Right lobe of liver (tissue), 6 donors: ENCODE results near the gene RHEB. TPM values are rescaled to one million over a fixed set of nuclear protein-coding genes. Genes with fewer than 3 reads are reported as not detected.
A peak's percentile ranks its signal among the peaks of the same experiment; 100 is the strongest.

Experiments used
- ATAC-seq, 4 donors: fragments of 200-7000 bp; cut with Tn5 transposase; one replicate each; pipeline ENCODE4 v1.9.1; 2020; ENCODE audit warnings: mild to moderate bottlenecking in 4 of 4, moderate library complexity in 4 of 4
- DNase-seq, 3 donors: peaks; one replicate each; pipeline ENCODE4 v3.0.0-alpha.2; 2020
- H3K27ac ChIP-seq, 3 donors: fragments of 200-600 bp; one replicate each; pipeline ENCODE4 v1.8.0; 2022
- H3K27me3 ChIP-seq, 2 donors: fragments of 200-600 bp; one replicate each; pipeline ENCODE4 v1.8.0; 2022
- H3K36me3 ChIP-seq, 4 donors: fragments of 200-600 bp; sonication (generic) in 1 of 4; one replicate each; pipeline versions ENCODE4 v1.5.1 to v1.8.0; 2017 to 2022; ENCODE audit warnings: control low read depth in 1 of 4
- H3K4me1 ChIP-seq, 4 donors: fragments of 200-600 bp; sonication (generic) in 1 of 4; one replicate each; pipeline versions ENCODE4 v1.5.1 to v1.8.0; 2017 to 2022; ENCODE audit warnings: control low read depth in 1 of 4
- H3K4me3 ChIP-seq, 3 donors: fragments of 200-600 bp; one replicate each; pipeline ENCODE4 v1.8.0; 2022
- H3K9me3 ChIP-seq, 4 donors: fragments of 200-600 bp; sonication (generic) in 1 of 4; one replicate each; pipeline versions ENCODE4 v1.5.1 to v1.8.0; 2017 to 2022; ENCODE audit warnings: control low read depth in 1 of 4
- CTCF ChIP-seq, 4 donors: fragments of 200-600 bp in 3 of 4; fragments of 450-650 bp in 1 of 4; IDR thresholded peaks; one replicate each; pipeline versions ENCODE4 v1.5.1 to v1.8.0; 2016 to 2022; ENCODE audit warnings: antibody characterized with exemption in 4 of 4, mild to moderate bottlenecking in 2 of 4
- POLR2A ChIP-seq: fragments of 450-650 bp; IDR thresholded peaks from one replicate; pipeline ENCODE4 v1.6.1; 2017; ENCODE audit warnings: antibody characterized with exemption, mild to moderate bottlenecking
- WGBS: methylation state at CpG from one replicate; pipeline ENCODE4 v1.1.6; 2018; ENCODE audit warnings: low coverage, low lambda C conversion rate; ENCODE audit not compliant: insufficient coverage; ENCODE audit errors: missing lambda C conversion rate; 5-methylcytosine and 5-hydroxymethylcytosine counted together
- intact Hi-C, 2 donors: fragments of 100-400 bp; cut with DNase I; formaldehyde crosslinking; loops; one replicate each; pipeline versions ENCODE4 v1.11.2 to v1.14.1; 2022
- total RNA-seq, 6 experiments: library from RNA; depleted of rRNA in 2 of 6; stranded (reverse); fragments of >200 nt in 2 of 6; fragmentation: NEBNext Ultra II Directional in 3 of 6; extraction: Animal tissue kit (Norgen Biotek cat#: 25700) in 3 of 6; gene quantifications; one replicate each; pipeline versions ENCODE4 v1.1.0 to v1.2.4, GENCODE V29; 2016 to 2023
- donor health status: DM: no; HTN: yes; CAD: no.
- donor health status: DM: no; HTN: no; CAD: no.
- donor health status: DM: no; HTN: no; CAD: no.
- donor health status: DM: no; HTN: yes; CAD: no.
- donor health status: DM: no; HTN: yes; CAD: no.

Gene RHEB
- total RNA-seq, 6 experiments from 2014 or later: 33.4 to 55.3 (median 49.7) TPM

GRCh38 chr7:151505836-151506468 lies 13.7 kb downstream of the RHEB start:
- no peaks in the 10 kb centered on the region for H3K36me3 ChIP-seq
- no peaks in the 10 kb centered on the region for H3K27me3 ChIP-seq
- TF ChIP-seq POLR2A: no peak
- TF ChIP-seq CTCF (IDR thresholded peaks at IDR 0.05): no peak
- H3K9me3 ChIP-seq: no peaks in the 10 kb centered on the region
- ATAC-seq (no peak), DNase-seq (no peak)
- 96% methylated on average over 4 of the region's 4 CpGs for WGBS
- intact Hi-C loops: no loop called here
- no peak overlapping the region for H3K27ac ChIP-seq
- H3K4me3 ChIP-seq: no peak overlapping the region
- H3K4me1 ChIP-seq: peaks cover 0 to 20% (median 3%) of the 10 kb centered on the region in 4 donors

GRCh38 chr7:151505433-151505832 lies 14.3 kb downstream of the RHEB start:
- Histone ChIP-seq H3K9me3 (no peaks in the 10 kb centered on the region), H3K27me3 (no peaks in the 10 kb centered on the region), H3K36me3 (no peaks in the 10 kb centered on the region), H3K4me1 (peaks cover 0 to 20% (median 3%) of the 10 kb centered on the region in 4 donors), H3K4me3 (no peak overlapping the region), H3K27ac (no peak overlapping the region)
- WGBS: 84% methylated on average over 2 of the region's 2 CpGs
- TF ChIP-seq POLR2A (no peak), CTCF (IDR thresholded peaks at IDR 0.05) (no peak)
- DNase-seq (no peak), ATAC-seq (no peak)
- intact Hi-C loops: no loop called here

GRCh38 chr7:151504715-151505326 lies 14.9 kb downstream of the RHEB start:
- Histone ChIP-seq H3K4me3 (no peak overlapping the region), H3K9me3 (no peaks in the 10 kb centered on the region), H3K36me3 (no peaks in the 10 kb centered on the region), H3K4me1 (peaks cover 0 to 20% (median 3%) of the 10 kb centered on the region in 4 donors), H3K27me3 (no peaks in the 10 kb centered on the region), H3K27ac (peak overlapping the region in 1 of 3 donors; percentile 60)
- TF ChIP-seq POLR2A (no peak), CTCF (IDR thresholded peaks at IDR 0.05) (no peak)
- DNase-seq (no peak), ATAC-seq (no peak)
- intact Hi-C loops: no loop called here
- 51% methylated on average over 4 of the region's 4 CpGs for WGBS

GRCh38 chr7:151503902-151504714 lies 15.6 kb downstream of the RHEB start:
- no peak for TF ChIP-seq CTCF (IDR thresholded peaks at IDR 0.05)
- no peak for TF ChIP-seq POLR2A
- no peak overlapping the region for H3K4me3 ChIP-seq
- intact Hi-C loops: no loop called here
- H3K27me3 ChIP-seq: no peaks in the 10 kb centered on the region
- DNase-seq (peak in 2 of 3 donors; percentile 41 to 78), ATAC-seq (peak; percentile 91 to 96 (median 93))
- 35% methylated on average over 7 of the region's 7 CpGs for WGBS
- peak overlapping the region in 2 of 3 donors; percentile 59 to 60 for H3K27ac ChIP-seq
- H3K9me3 ChIP-seq: no peaks in the 10 kb centered on the region
- peaks cover 0 to 20% (median 3%) of the 10 kb centered on the region in 4 donors for H3K4me1 ChIP-seq
- no peaks in the 10 kb centered on the region for H3K36me3 ChIP-seq
